Measurements from ENCODE around the gene NR3C2.

Gene NR3C2

GRCh38 chr4:148060264-148061140, 381.7 kb downstream of the NR3C2 start:
- Histone ChIP-seq H3K79me2 (ENCODE audit: insufficient read depth, low read depth) (no peaks in the 10 kb centered on the region), H4K20me1 (ENCODE audit: insufficient read depth) (no peaks in the 10 kb centered on the region; the same call in 1 of the 2 replicates), H3K4me2 (no peak overlapping the region), H3K36me3 (ENCODE audit: insufficient read depth) (peaks cover 9% of the 10 kb centered on the region; the same call in 1 of the 2 replicates), H3K27ac (no peak overlapping the region), H2AFZ (ENCODE audit: low read depth) (no peak overlapping the region), H3K27me3 (ENCODE audit: insufficient read depth, low read depth) (no peaks in the 10 kb centered on the region), H3K9ac (no peak overlapping the region), H3K4me3 (IDR thresholded peaks at IDR 0.05; ENCODE audit: insufficient read depth, low read depth, low read length) (no peak overlapping the region), H3K4me1 (ENCODE audit: low read depth, poor library complexity, severe bottlenecking) (peaks cover 6% of the 10 kb centered on the region)
- no peak for TF ChIP-seq CTCF (conservative IDR thresholded peaks at IDR 0.05; ENCODE audit: low read depth, low read length)

- Histone ChIP-seq H3K4me2 (no peak overlapping the region), H3K27ac (no peak overlapping the region), H3K9ac (no peak overlapping the region), H4K20me1 (ENCODE audit: insufficient read depth) (no peaks in the 10 kb centered on the region; the same call in 1 of the 2 replicates), H3K4me3 (IDR thresholded peaks at IDR 0.05; ENCODE audit: insufficient read depth, low read depth, low read length) (no peak overlapping the region), H3K27me3 (ENCODE audit: insufficient read depth, low read depth) (no peaks in the 10 kb centered on the region), H3K4me1 (ENCODE audit: low read depth, poor library complexity, severe bottlenecking) (peaks cover 6% of the 10 kb centered on the region), H3K36me3 (ENCODE audit: insufficient read depth) (peaks cover 3% of the 10 kb centered on the region; the same call in 1 of the 2 replicates), H3K79me2 (ENCODE audit: insufficient read depth, low read depth) (no peaks in the 10 kb centered on the region), H2AFZ (ENCODE audit: low read depth) (no peak overlapping the region)
- no peak for TF ChIP-seq CTCF (conservative IDR thresholded peaks at IDR 0.05; ENCODE audit: low read depth, low read length)
Measured at GRCh38 chr4:148059617-148060180, 382.5 kb downstream of the NR3C2 start.

- H4K20me1 ChIP-seq (ENCODE audit: insufficient read depth), result no peaks in the 10 kb centered on the region; the same call in none of the 2 replicates
- no peaks in the 10 kb centered on the region for H3K27me3 ChIP-seq (ENCODE audit: insufficient read depth, low read depth)
- H3K27ac ChIP-seq, result no peak overlapping the region
- no peaks in the 10 kb centered on the region for H3K36me3 ChIP-seq (ENCODE audit: insufficient read depth)
- H3K4me2 ChIP-seq, result no peak overlapping the region
- no peak overlapping the region for H2AFZ ChIP-seq (ENCODE audit: low read depth)
- H3K9ac ChIP-seq, result no peak overlapping the region
- H3K4me1 ChIP-seq (ENCODE audit: low read depth, poor library complexity, severe bottlenecking), result peaks cover 20% of the 10 kb centered on the region
- no peak for TF ChIP-seq CTCF (conservative IDR thresholded peaks at IDR 0.05; ENCODE audit: low read depth, low read length)
- H3K79me2 ChIP-seq (ENCODE audit: insufficient read depth, low read depth), result no peaks in the 10 kb centered on the region
- H3K4me3 ChIP-seq (IDR thresholded peaks at IDR 0.05; ENCODE audit: insufficient read depth, low read depth, low read length), result no peak overlapping the region
Measured at GRCh38 chr4:148057984-148058859, 384.0 kb downstream of the NR3C2 start.

GRCh38 chr4:148057516-148057915, 384.7 kb downstream of the NR3C2 start:
- no peaks in the 10 kb centered on the region for H3K79me2 ChIP-seq (ENCODE audit: insufficient read depth, low read depth)
- no peak overlapping the region for H3K4me2 ChIP-seq
- H2AFZ ChIP-seq (ENCODE audit: low read depth), result no peak overlapping the region
- H3K27me3 ChIP-seq (ENCODE audit: insufficient read depth, low read depth), result no peaks in the 10 kb centered on the region
- no peaks in the 10 kb centered on the region for H3K36me3 ChIP-seq (ENCODE audit: insufficient read depth)
- H3K4me3 ChIP-seq (IDR thresholded peaks at IDR 0.05; ENCODE audit: insufficient read depth, low read depth, low read length), result no peak overlapping the region
- H4K20me1 ChIP-seq (ENCODE audit: insufficient read depth), result no peaks in the 10 kb centered on the region; the same call in none of the 2 replicates
- peaks cover 24% of the 10 kb centered on the region for H3K4me1 ChIP-seq (ENCODE audit: low read depth, poor library complexity, severe bottlenecking)
- no peak overlapping the region for H3K27ac ChIP-seq
- TF ChIP-seq CTCF (conservative IDR thresholded peaks at IDR 0.05; ENCODE audit: low read depth, low read length), result no peak
- no peak overlapping the region for H3K9ac ChIP-seq

Data from KMS-11 (cell line).